Natural killer cell (primary cell): ENCODE data around the gene HS3ST3A1. TPM values are rescaled to one million over a fixed set of nuclear protein-coding genes. Genes with fewer than 3 reads are reported as not detected.

Experiments used
- ATAC-seq, 3 donors: fragments of 150-1000 bp in 2 of 3; fragments of 200-7000 bp in 1 of 3; cut with Tn5 transposase; 1 replicate in 1 of 3; 2 replicates in 2 of 3; pipeline ENCODE4 v1.10.0; 2021; ENCODE audit warnings: mild to moderate bottlenecking in 2 of 3, moderate library complexity in 2 of 3
- DNase-seq, 2 donors: peaks; one replicate each; pipeline versions ENCODE4 v3.0.0 to v3.0.0-alpha.2; 2013 to 2021; ENCODE audit warnings: mixed read lengths in 1 of 2
- H3K27ac ChIP-seq: one replicate; pipeline ENCODE4 v1.5.1; 2013; ENCODE audit warnings: mild to moderate bottlenecking, low read length
- H3K27me3 ChIP-seq: one replicate; pipeline ENCODE4 v1.6.1; 2013; ENCODE audit warnings: low read length; ENCODE audit not compliant: control insufficient read depth, insufficient read depth
- H3K36me3 ChIP-seq: one replicate; pipeline ENCODE4 v1.6.1; 2013; ENCODE audit warnings: low read length; ENCODE audit not compliant: control insufficient read depth, insufficient read depth
- H3K4me1 ChIP-seq: one replicate; pipeline ENCODE4 v1.6.1; 2013; ENCODE audit warnings: low read length; ENCODE audit not compliant: control insufficient read depth, insufficient read depth
- H3K4me3 ChIP-seq: one replicate; pipeline ENCODE4 v1.5.1; 2013; ENCODE audit warnings: low read length
- H3K9me3 ChIP-seq: one replicate; pipeline ENCODE4 v1.6.1; 2013; ENCODE audit warnings: low read length; ENCODE audit not compliant: control insufficient read depth, insufficient read depth
- H3K27ac Mint-ChIP-seq, 2 donors: one replicate each; pipeline ENCODE4 v1.8.0; 2022; ENCODE audit warnings: mild to moderate bottlenecking in 2 of 2, mixed read lengths in 2 of 2, moderate library complexity in 1 of 2
- H3K27me3 Mint-ChIP-seq, 2 donors: one replicate each; pipeline ENCODE4 v1.8.0; 2022; ENCODE audit warnings: low read depth in 2 of 2, mixed read lengths in 2 of 2
- H3K36me3 Mint-ChIP-seq: one replicate; pipeline ENCODE4 v1.8.0; 2022; ENCODE audit warnings: mixed read lengths
- H3K4me1 Mint-ChIP-seq, 2 donors: one replicate each; pipeline ENCODE4 v1.8.0; 2022; ENCODE audit warnings: mixed read lengths in 2 of 2
- H3K4me3 Mint-ChIP-seq: one replicate; pipeline ENCODE4 v1.8.0; 2022; ENCODE audit warnings: mild to moderate bottlenecking, moderate library complexity, mixed read lengths
- H3K9me3 Mint-ChIP-seq, 2 donors: one replicate each; pipeline ENCODE4 v1.8.0; 2022; ENCODE audit warnings: mixed read lengths in 2 of 2
- CTCF ChIP-seq: fragments of 200-600 bp; IDR thresholded peaks from one replicate; pipeline ENCODE4 v1.8.0; 2022; ENCODE audit warnings: antibody characterized with exemption
- WGBS: methylation state at CpG from one replicate; pipeline ENCODE4 v1.1.7; 2013; ENCODE audit warnings: missing lambda C conversion rate; ENCODE audit not compliant: insufficient coverage; 5-methylcytosine and 5-hydroxymethylcytosine counted together
- intact Hi-C: fragments of 100-400 bp; cut with micrococcal nuclease; formaldehyde crosslinking; loops from one replicate; pipeline ENCODE4 v1.14.2; 2022
- total RNA-seq, 4 donors: library from RNA; stranded (reverse); fragments of 120-200 nt in 1 of 4; gene quantifications; one replicate each; pipeline versions ENCODE4 v1.2.3 to v1.2.4, GENCODE V29; 2013 to 2022

Gene HS3ST3A1
- total RNA-seq, 3 donors from 2014 or later (not counting 1 experiment from before 2014, with no cell fraction given), result 1.6 to 2.5 TPM; not detected in 1

GRCh38 chr17:13575922-13576419, 25.8 kb downstream of the HS3ST3A1 start:
- H3K4me1 ChIP-seq, result no peaks in the 10 kb centered on the region
- H3K27me3 ChIP-seq, result no peaks in the 10 kb centered on the region
- intact Hi-C loops, result no loop called here
- no peak for TF ChIP-seq CTCF
- no peaks in the 10 kb centered on the region for H3K9me3 Mint-ChIP-seq
- no peak overlapping the region for H3K27ac ChIP-seq
- peaks cover 20 to 21% of the 10 kb centered on the region in 2 donors for H3K27me3 Mint-ChIP-seq
- no peaks in the 10 kb centered on the region for H3K36me3 ChIP-seq
- no peaks in the 10 kb centered on the region for H3K9me3 ChIP-seq
- H3K36me3 Mint-ChIP-seq, result no peaks in the 10 kb centered on the region
- DNase-seq (no peak), ATAC-seq (no peak)
- H3K4me3 Mint-ChIP-seq, result no peak overlapping the region
- WGBS, result 89% methylated on average over 6 of the region's 6 CpGs
- H3K4me1 Mint-ChIP-seq, result no peaks in the 10 kb centered on the region
- no peak overlapping the region for H3K4me3 ChIP-seq
- H3K27ac Mint-ChIP-seq, result no peak overlapping the region

- WGBS, result 84% methylated on average over 2 of the region's 2 CpGs
- no peak for TF ChIP-seq CTCF
- no peak overlapping the region for H3K27ac ChIP-seq
- Mint-ChIP-seq H3K36me3 (no peaks in the 10 kb centered on the region), H3K9me3 (no peaks in the 10 kb centered on the region), H3K4me1 (no peaks in the 10 kb centered on the region), H3K27me3 (peaks cover 20 to 21% of the 10 kb centered on the region in 2 donors), H3K27ac (no peak overlapping the region), H3K4me3 (no peak overlapping the region)
- intact Hi-C loops, result no loop called here
- no peak for ATAC-seq
- DNase-seq, result no peak
- no peaks in the 10 kb centered on the region for H3K4me1 ChIP-seq
- H3K9me3 ChIP-seq, result no peaks in the 10 kb centered on the region
- H3K36me3 ChIP-seq, result no peaks in the 10 kb centered on the region
- no peak overlapping the region for H3K4me3 ChIP-seq
- H3K27me3 ChIP-seq, result no peaks in the 10 kb centered on the region
These were observed 26.3 kb downstream of the HS3ST3A1 start for GRCh38 chr17:13575466-13575865.

DNA sequence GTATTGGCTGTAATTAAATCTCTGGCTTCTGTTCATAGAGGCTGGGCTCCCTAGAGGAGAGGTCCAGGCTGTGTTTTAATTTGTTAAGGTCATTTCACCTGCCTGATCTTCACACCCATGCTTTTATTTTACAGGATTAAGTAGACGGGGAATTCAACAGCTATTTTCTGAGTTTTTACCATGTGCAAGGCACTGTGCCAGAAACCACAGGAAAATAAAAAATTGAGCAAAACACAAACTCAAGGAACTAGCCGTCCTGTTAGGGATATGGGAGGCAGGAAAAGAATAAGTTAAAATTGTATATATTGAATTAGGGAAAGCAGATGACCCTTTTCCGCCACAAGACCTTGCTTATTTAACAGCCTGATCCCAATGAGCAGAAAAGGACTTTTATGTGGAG, 29.1 kb downstream of the HS3ST3A1 start:
- WGBS, result 46% methylated on average over 3 of the region's 3 CpGs
- Histone ChIP-seq H3K27ac (no peak overlapping the region), H3K36me3 (no peaks in the 10 kb centered on the region), H3K4me1 (peaks cover 8% of the 10 kb centered on the region), H3K27me3 (no peaks in the 10 kb centered on the region), H3K9me3 (no peaks in the 10 kb centered on the region), H3K4me3 (no peak overlapping the region)
- Mint-ChIP-seq H3K4me1 (peaks cover 0 to 6% of the 10 kb centered on the region in 2 donors), H3K4me3 (no peak overlapping the region), H3K36me3 (no peaks in the 10 kb centered on the region), H3K27ac (no peak overlapping the region), H3K9me3 (no peaks in the 10 kb centered on the region), H3K27me3 (peaks cover 20 to 21% of the 10 kb centered on the region in 2 donors)
- intact Hi-C loops, result no loop called here
- no peak for ATAC-seq
- DNase-seq, result no peak
- TF ChIP-seq CTCF, result no peak
